SK-N-MC (cell line): ENCODE measurements around the gene TMLHE.
"Not testable (repeated sequence)": the region's sequence is repeated elsewhere in the genome, so short reads cannot be mapped to it uniquely, and the experiment has no call there.

ENCODE experiments used
- EZH2 ChIP-seq: fragments of 200-600 bp; sonication (generic); IDR thresholded peaks from one replicate; pipeline ENCODE4 v1.6.1; 2017; ENCODE audit warnings: antibody characterized with exemption
- POLR2AphosphoS5 ChIP-seq: IDR thresholded peaks from 2 replicates; pipeline ENCODE4 v1.6.1; 2012; ENCODE audit warnings: mild to moderate bottlenecking, low read depth, low read length, borderline replicate concordance

DNA sequence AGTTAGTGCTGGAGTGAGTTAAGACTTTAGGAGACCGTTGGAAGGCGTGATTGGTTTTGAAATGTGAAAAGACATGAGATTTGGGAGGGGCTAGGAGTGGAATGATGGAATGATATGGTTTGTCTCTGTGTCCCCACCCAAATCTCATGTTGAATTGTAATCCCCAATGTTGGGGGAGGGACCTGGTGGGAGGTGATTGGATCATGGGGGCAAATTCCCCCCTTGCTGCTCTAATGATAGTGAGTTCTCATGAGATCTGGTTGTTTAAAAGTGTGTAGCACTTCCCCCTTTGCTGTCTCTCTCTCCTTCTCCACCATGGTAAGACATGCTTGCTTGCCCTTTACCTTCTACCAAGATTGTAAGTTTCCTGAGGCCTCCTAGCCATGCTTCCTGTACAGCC, 85.7 kb downstream of the TMLHE start:
- not testable (repeated sequence) for TF ChIP-seq POLR2AphosphoS5, EZH2
